Colon (tissue), 2 donors: ENCODE measurements around the gene NUB1.
"Not testable (repeated sequence)": the region's sequence is repeated elsewhere in the genome, so short reads cannot be mapped to it uniquely, and the experiment has no call there.

Experiments
- FAIRE-seq: peaks from 2 replicates; lab custom pipeline; 2012; peaks lifted over from hg19 to GRCh38; lab: Jason Lieb, UNC
- donor health status: control.
- donor health status: control.

NUB1 gene

GRCh38 chr7:151341357-151342101, at the start of gene NUB1:
Gene NUB1 (plus strand): TSS chr7:151341812. CDS start chr7:151345350, 3,538 bp downstream.
- FAIRE-seq: no peak

GRCh38 chr7:151292850-151293249, 48.8 kb upstream of the NUB1 start:
- FAIRE-seq: no peak

GRCh38 chr7:151296202-151296992, 45.2 kb upstream of the NUB1 start:
- FAIRE-seq: no peak

- FAIRE-seq: no peak
Measured at GRCh38 chr7:151298765-151299164, 42.8 kb upstream of the NUB1 start.

- no peak for FAIRE-seq
Measured at GRCh38 chr7:151299530-151299929, 42.1 kb upstream of the NUB1 start.

- no peak for FAIRE-seq
Measured at GRCh38 chr7:151299940-151300645, 41.5 kb upstream of the NUB1 start.

- no peak for FAIRE-seq
Measured at GRCh38 chr7:151301471-151302462, 39.8 kb upstream of the NUB1 start.

GRCh38 chr7:151304251-151304650, 37.4 kb upstream of the NUB1 start:
- FAIRE-seq: not testable (repeated sequence)

GRCh38 chr7:151304856-151305255, 36.8 kb upstream of the NUB1 start:
- FAIRE-seq: no peak

- no peak for FAIRE-seq
Measured at GRCh38 chr7:151306374-151306773, 35.2 kb upstream of the NUB1 start.

GRCh38 chr7:151306860-151307259, 34.8 kb upstream of the NUB1 start:
- FAIRE-seq: no peak

- no peak for FAIRE-seq
Measured at GRCh38 chr7:151307536-151307935, 34.1 kb upstream of the NUB1 start.

GRCh38 chr7:151308256-151308655, 33.4 kb upstream of the NUB1 start:
- no peak for FAIRE-seq

- FAIRE-seq: no peak
Measured at GRCh38 chr7:151308791-151309190, 32.8 kb upstream of the NUB1 start.

- FAIRE-seq: no peak
Measured at GRCh38 chr7:151309311-151309710, 32.3 kb upstream of the NUB1 start.

GRCh38 chr7:151310578-151310977, 31.0 kb upstream of the NUB1 start:
- no peak for FAIRE-seq

- FAIRE-seq: no peak
Measured at GRCh38 chr7:151311294-151311864, 30.2 kb upstream of the NUB1 start.

GRCh38 chr7:151312356-151312755, 29.3 kb upstream of the NUB1 start:
- no peak for FAIRE-seq

GRCh38 chr7:151312831-151313809, 28.5 kb upstream of the NUB1 start:
- no peak for FAIRE-seq

- FAIRE-seq: no peak
Measured at GRCh38 chr7:151313857-151314256, 27.8 kb upstream of the NUB1 start.
